Duodenal mucosa (tissue), 2 donors: Measurements from ENCODE around the gene DENND11.
"Not testable (repeated sequence)": the region's sequence is repeated elsewhere in the genome, so short reads cannot be mapped to it uniquely, and the experiment has no call there.

ENCODE experiments used
- H3K27ac ChIP-seq: one replicate; pipeline ENCODE4 v1.7.0; 2013; ENCODE audit warnings: low read depth, low read length
- H3K27me3 ChIP-seq, 2 donors: one replicate each; pipeline ENCODE4 v1.7.0; 2013; ENCODE audit warnings: low read length in 2 of 2, control low read depth in 1 of 2; ENCODE audit not compliant: insufficient read depth in 2 of 2, control insufficient read depth in 1 of 2
- H3K36me3 ChIP-seq, 2 donors: one replicate each; pipeline ENCODE4 v1.7.0; 2013; ENCODE audit warnings: low read length in 2 of 2, control low read depth in 1 of 2; ENCODE audit not compliant: insufficient read depth in 2 of 2, control insufficient read depth in 1 of 2
- H3K4me1 ChIP-seq, 2 donors: one replicate each; pipeline ENCODE4 v1.7.0; 2013; ENCODE audit warnings: low read length in 2 of 2, control low read depth in 1 of 2; ENCODE audit not compliant: insufficient read depth in 2 of 2, control insufficient read depth in 1 of 2
- H3K4me3 ChIP-seq, 2 donors: one replicate each; pipeline ENCODE4 v1.7.0; 2013; ENCODE audit warnings: low read length in 2 of 2, low read depth in 1 of 2
- H3K9ac ChIP-seq, 2 donors: one replicate each; pipeline ENCODE4 v1.7.0; 2013; ENCODE audit warnings: low read length in 2 of 2, low read depth in 1 of 2
- H3K9me3 ChIP-seq, 2 donors: one replicate each; pipeline ENCODE4 v1.7.0; 2013; ENCODE audit warnings: low read length in 2 of 2, control low read depth in 1 of 2; ENCODE audit not compliant: control insufficient read depth in 1 of 2

The DENND11 gene

GRCh38 chr7:141698247-141699015 lies 3.5 kb downstream of the DENND11 start:
- H3K9ac ChIP-seq: no peak overlapping the region
- no peaks in the 10 kb centered on the region for H3K36me3 ChIP-seq
- H3K4me1 ChIP-seq: peaks cover 23 to 25% of the 10 kb centered on the region in 2 donors
- no peaks in the 10 kb centered on the region for H3K27me3 ChIP-seq
- no peak overlapping the region for H3K27ac ChIP-seq
- H3K9me3 ChIP-seq: no peaks in the 10 kb centered on the region
- H3K4me3 ChIP-seq: no peak overlapping the region

- Histone ChIP-seq H3K4me3 (no peak overlapping the region), H3K27me3 (no peaks in the 10 kb centered on the region), H3K9ac (no peak overlapping the region), H3K27ac (no peak overlapping the region), H3K9me3 (no peaks in the 10 kb centered on the region), H3K4me1 (peaks cover 19 to 21% of the 10 kb centered on the region in 2 donors), H3K36me3 (no peaks in the 10 kb centered on the region)
Measured at GRCh38 chr7:141697211-141697871, 4.6 kb downstream of the DENND11 start.

- Histone ChIP-seq H3K9ac (no peak overlapping the region), H3K4me1 (peaks cover 19% of the 10 kb centered on the region in 2 donors), H3K9me3 (no peaks in the 10 kb centered on the region), H3K27me3 (no peaks in the 10 kb centered on the region), H3K4me3 (no peak overlapping the region), H3K36me3 (no peaks in the 10 kb centered on the region), H3K27ac (no peak overlapping the region)
Measured at GRCh38 chr7:141696348-141696747, 5.6 kb downstream of the DENND11 start.

GRCh38 chr7:141695803-141696289 lies 6.1 kb downstream of the DENND11 start:
- no peak overlapping the region for H3K4me3 ChIP-seq
- H3K27ac ChIP-seq: no peak overlapping the region
- H3K9ac ChIP-seq: no peak overlapping the region
- no peaks in the 10 kb centered on the region for H3K27me3 ChIP-seq
- H3K4me1 ChIP-seq: peaks cover 17 to 18% of the 10 kb centered on the region in 2 donors
- no peaks in the 10 kb centered on the region for H3K36me3 ChIP-seq
- no peaks in the 10 kb centered on the region for H3K9me3 ChIP-seq

GRCh38 chr7:141693082-141693481 lies 8.9 kb downstream of the DENND11 start:
- Histone ChIP-seq H3K27me3 (no peaks in the 10 kb centered on the region), H3K9ac (no peak overlapping the region), H3K36me3 (no peaks in the 10 kb centered on the region), H3K4me1 (peaks cover 8 to 15% of the 10 kb centered on the region in 2 donors), H3K4me3 (no peak overlapping the region), H3K27ac (no peak overlapping the region), H3K9me3 (no peaks in the 10 kb centered on the region)

GRCh38 chr7:141691961-141692360 lies 10.0 kb downstream of the DENND11 start:
- Histone ChIP-seq H3K36me3 (no peaks in the 10 kb centered on the region), H3K4me1 (peaks cover 8 to 14% of the 10 kb centered on the region in 2 donors), H3K4me3 (no peak overlapping the region), H3K27me3 (no peaks in the 10 kb centered on the region), H3K9ac (no peak overlapping the region), H3K9me3 (no peaks in the 10 kb centered on the region), H3K27ac (no peak overlapping the region)

- Histone ChIP-seq H3K27ac (no peak overlapping the region), H3K9ac (no peak overlapping the region), H3K4me3 (no peak overlapping the region), H3K4me1 (peaks cover 8 to 10% of the 10 kb centered on the region in 2 donors), H3K36me3 (peaks cover 0 to under 1% of the 10 kb centered on the region in 2 donors), H3K27me3 (no peaks in the 10 kb centered on the region), H3K9me3 (no peaks in the 10 kb centered on the region)
Measured at GRCh38 chr7:141691540-141691939, 10.4 kb downstream of the DENND11 start.

GRCh38 chr7:141689072-141689825 lies 12.7 kb downstream of the DENND11 start:
- H3K9me3 ChIP-seq, H3K27ac ChIP-seq, H3K4me3 ChIP-seq, H3K27me3 ChIP-seq, H3K9ac ChIP-seq, H3K4me1 ChIP-seq: not testable (repeated sequence)
- peaks cover 5 to 20% of the 10 kb centered on the region in 2 donors for H3K36me3 ChIP-seq

GRCh38 chr7:141688043-141688442 lies 13.9 kb downstream of the DENND11 start:
- H3K27ac ChIP-seq: no peak overlapping the region
- H3K4me1 ChIP-seq: no peaks in the 10 kb centered on the region
- H3K9me3 ChIP-seq: no peaks in the 10 kb centered on the region
- no peak overlapping the region for H3K4me3 ChIP-seq
- H3K27me3 ChIP-seq: no peaks in the 10 kb centered on the region
- peaks cover 5 to 23% of the 10 kb centered on the region in 2 donors for H3K36me3 ChIP-seq
- no peak overlapping the region for H3K9ac ChIP-seq

GRCh38 chr7:141686670-141687069 lies 15.3 kb downstream of the DENND11 start:
- no peaks in the 10 kb centered on the region for H3K4me1 ChIP-seq
- H3K4me3 ChIP-seq: no peak overlapping the region
- no peak overlapping the region for H3K9ac ChIP-seq
- no peak overlapping the region for H3K27ac ChIP-seq
- H3K36me3 ChIP-seq: peaks cover 5 to 33% of the 10 kb centered on the region in 2 donors
- H3K27me3 ChIP-seq: no peaks in the 10 kb centered on the region
- no peaks in the 10 kb centered on the region for H3K9me3 ChIP-seq
